Ishikawa (cell line): ENCODE results near the gene PLCB1.

Source experiments
- CEBPB ChIP-seq: IDR thresholded peaks from 2 replicates; pipeline ENCODE4 v1.6.1; 2012
- CREB1 ChIP-seq: IDR thresholded peaks from 2 replicates; pipeline ENCODE4 v1.6.1; 2012; ENCODE audit warnings: low read depth

GRCh38 chr20:8388141-8388540 lies 256.1 kb downstream of the PLCB1 start:
- TF ChIP-seq CEBPB (no peak), CREB1 (no peak)
